ENCODE results near the gene PCDHGA7. TPM values are rescaled to one million over a fixed set of nuclear protein-coding genes. Genes with fewer than 3 reads are reported as not detected.

The PCDHGA7 gene
- total RNA-seq, 1 experiment from 2014 or later: 0.83 TPM

GRCh38 chr5:141343953-141344463 is 38.5 kb upstream of the PCDHGA7 start:
- WGBS (ENCODE audit: extremely low coverage, insufficient read length, low lambda C conversion rate): no CpG with 5 or more reads among the region's 31 CpGs

More at GRCh38 chr5:141343953-141344463, 38.5 kb upstream of the PCDHGA7 start:
- TF ChIP-seq CTCF (conservative IDR thresholded peaks at IDR 0.05): no peak
- Histone ChIP-seq H2BK20ac (ENCODE audit: low read depth, low read length, poor library complexity, severe bottlenecking) (no peak overlapping the region), H2AK5ac (ENCODE audit: insufficient read length, low read length) (no peak overlapping the region), H3K18ac (ENCODE audit: insufficient read length, low read depth, low read length) (no peak overlapping the region), H3K27me3 (ENCODE audit: insufficient read depth, low read length) (no peaks in the 10 kb centered on the region), H4K91ac (ENCODE audit: insufficient read length, low read depth, low read length) (no peak overlapping the region), H4K5ac (ENCODE audit: insufficient read length, low read depth, low read length) (no peak overlapping the region), H3K23ac (ENCODE audit: insufficient read length, low read depth, low read length) (no peak overlapping the region), H3K4me2 (ENCODE audit: insufficient read depth, insufficient read length, low read length) (no peak overlapping the region), H4K20me1 (ENCODE audit: control insufficient read depth, insufficient read depth, insufficient read length) (no peaks in the 10 kb centered on the region), H3K4me1 (ENCODE audit: insufficient read depth, low read length) (no peaks in the 10 kb centered on the region), H3K14ac (ENCODE audit: insufficient read depth, low read length) (no peak overlapping the region), H3K79me2 (ENCODE audit: insufficient read depth, low read length) (no peaks in the 10 kb centered on the region), H2BK15ac (ENCODE audit: low read depth, low read length) (no peak overlapping the region), H2BK12ac (ENCODE audit: insufficient read length, low read depth, low read length) (no peak overlapping the region), H3K4ac (ENCODE audit: low read depth, low read length) (no peak overlapping the region), H3K23me2 (ENCODE audit: insufficient read length, low read depth, low read length, poor library complexity, severe bottlenecking) (no peaks in the 10 kb centered on the region), H2BK5ac (ENCODE audit: insufficient read length, low read length) (no peak overlapping the region), H3K9ac (ENCODE audit: extremely low read depth, insufficient read length, low read length) (no peak overlapping the region), H3K56ac (ENCODE audit: insufficient read length, low read depth, low read length) (no peak overlapping the region), H3K27ac (ENCODE audit: insufficient read length, low read depth, low read length) (no peak overlapping the region), H4K8ac (replicated peaks; ENCODE audit: insufficient read length, low read depth, low read length) (no peak overlapping the region), H3T11ph (ENCODE audit: low read length) (no peak overlapping the region), H3K9me3 (ENCODE audit: control insufficient read depth, low read depth, low read length) (peaks cover 25% of the 10 kb centered on the region), H3K79me1 (ENCODE audit: insufficient read depth, low read depth, low read length, poor library complexity, severe bottlenecking) (no peaks in the 10 kb centered on the region), H2AFZ (ENCODE audit: low read length) (peak overlapping the region; percentile 35), H2BK120ac (ENCODE audit: low read depth, low read length, poor library complexity, severe bottlenecking) (no peak overlapping the region)
- no peak for DNase-seq
- peaks cover 0 to 4% of the 10 kb centered on the region in 2 experiments; a peak in 2 of 4 replicates for H3K4me1 Mint-ChIP-seq
- H3K4me3 Mint-ChIP-seq: no peak overlapping the region
- H3K9me3 Mint-ChIP-seq: peaks cover 61 to 72% of the 10 kb centered on the region in 2 experiments
- peaks cover 9% of the 10 kb centered on the region for H3K27me3 Mint-ChIP-seq (ENCODE audit: low read depth)
- H3K36me3 Mint-ChIP-seq (ENCODE audit: insufficient read depth in 1 of 3, low read depth in 3 of 3): peaks cover 15 to 47% (median 32%) of the 10 kb centered on the region in 3 experiments
- no peak overlapping the region for H3K27ac Mint-ChIP-seq
